Measurements from ENCODE around the gene KRT3.

DNA sequence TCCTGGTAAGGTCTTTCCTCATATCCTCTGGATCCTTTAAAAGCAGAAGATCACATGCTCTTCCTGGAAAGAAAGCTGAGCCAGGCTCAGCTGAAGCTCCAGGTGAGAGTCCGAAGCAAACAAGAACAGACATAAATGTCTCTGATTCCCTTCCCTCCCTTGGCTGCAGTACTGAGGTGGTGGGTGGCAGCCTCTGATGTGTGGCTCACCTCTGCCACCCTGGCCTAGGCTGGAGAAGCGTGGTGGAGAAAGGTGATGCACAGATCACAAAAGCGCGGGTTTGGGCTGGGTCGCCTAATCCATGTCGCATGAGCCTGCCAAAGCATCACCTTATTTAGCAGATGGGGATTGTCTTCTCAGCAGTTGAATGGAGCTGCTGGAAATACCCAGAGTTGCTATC, 16.0 kb downstream of the KRT3 start:
- TF ChIP-seq, protein P1, sequence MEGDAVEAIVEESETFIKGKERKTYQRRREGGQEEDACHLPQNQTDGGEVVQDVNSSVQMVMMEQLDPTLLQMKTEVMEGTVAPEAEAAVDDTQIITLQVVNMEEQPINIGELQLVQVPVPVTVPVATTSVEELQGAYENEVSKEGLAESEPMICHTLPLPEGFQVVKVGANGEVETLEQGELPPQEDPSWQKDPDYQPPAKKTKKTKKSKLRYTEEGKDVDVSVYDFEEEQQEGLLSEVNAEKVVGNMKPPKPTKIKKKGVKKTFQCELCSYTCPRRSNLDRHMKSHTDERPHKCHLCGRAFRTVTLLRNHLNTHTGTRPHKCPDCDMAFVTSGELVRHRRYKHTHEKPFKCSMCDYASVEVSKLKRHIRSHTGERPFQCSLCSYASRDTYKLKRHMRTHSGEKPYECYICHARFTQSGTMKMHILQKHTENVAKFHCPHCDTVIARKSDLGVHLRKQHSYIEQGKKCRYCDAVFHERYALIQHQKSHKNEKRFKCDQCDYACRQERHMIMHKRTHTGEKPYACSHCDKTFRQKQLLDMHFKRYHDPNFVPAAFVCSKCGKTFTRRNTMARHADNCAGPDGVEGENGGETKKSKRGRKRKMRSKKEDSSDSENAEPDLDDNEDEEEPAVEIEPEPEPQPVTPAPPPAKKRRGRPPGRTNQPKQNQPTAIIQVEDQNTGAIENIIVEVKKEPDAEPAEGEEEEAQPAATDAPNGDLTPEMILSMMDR (IDR thresholded peaks at IDR 0.05) = no peak
- no peak for TF ChIP-seq EZH2 (IDR thresholded peaks at IDR 0.05; ENCODE audit: borderline replicate concordance, insufficient read depth, low read depth, low read length, poor library complexity, severe bottlenecking)
